ENCODE measurements around the gene PLA2G2A.

GRCh38 chr1:19967808-19968207 lies 11.6 kb downstream of the PLA2G2A start:
- TF ChIP-seq, protein P1, sequence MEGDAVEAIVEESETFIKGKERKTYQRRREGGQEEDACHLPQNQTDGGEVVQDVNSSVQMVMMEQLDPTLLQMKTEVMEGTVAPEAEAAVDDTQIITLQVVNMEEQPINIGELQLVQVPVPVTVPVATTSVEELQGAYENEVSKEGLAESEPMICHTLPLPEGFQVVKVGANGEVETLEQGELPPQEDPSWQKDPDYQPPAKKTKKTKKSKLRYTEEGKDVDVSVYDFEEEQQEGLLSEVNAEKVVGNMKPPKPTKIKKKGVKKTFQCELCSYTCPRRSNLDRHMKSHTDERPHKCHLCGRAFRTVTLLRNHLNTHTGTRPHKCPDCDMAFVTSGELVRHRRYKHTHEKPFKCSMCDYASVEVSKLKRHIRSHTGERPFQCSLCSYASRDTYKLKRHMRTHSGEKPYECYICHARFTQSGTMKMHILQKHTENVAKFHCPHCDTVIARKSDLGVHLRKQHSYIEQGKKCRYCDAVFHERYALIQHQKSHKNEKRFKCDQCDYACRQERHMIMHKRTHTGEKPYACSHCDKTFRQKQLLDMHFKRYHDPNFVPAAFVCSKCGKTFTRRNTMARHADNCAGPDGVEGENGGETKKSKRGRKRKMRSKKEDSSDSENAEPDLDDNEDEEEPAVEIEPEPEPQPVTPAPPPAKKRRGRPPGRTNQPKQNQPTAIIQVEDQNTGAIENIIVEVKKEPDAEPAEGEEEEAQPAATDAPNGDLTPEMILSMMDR (IDR thresholded peaks at IDR 0.05; ENCODE audit: low read length), result no peak
- TF ChIP-seq EZH2 (IDR thresholded peaks at IDR 0.05; ENCODE audit: borderline replicate concordance, low read length), result no peak

Measured in OCI-LY1 (cell line).